GM12874 (cell line): Measurements from ENCODE around the gene BRICD5.

Experiments used
- TF ChIP-seq, protein P1 (sequence below): IDR thresholded peaks from 2 replicates; pipeline ENCODE4 v1.5.1; 2011; ENCODE audit warnings: low read depth, mild to moderate bottlenecking, control low read depth, low read length, moderate library complexity; ENCODE audit not compliant: insufficient read depth

The BRICD5 gene

DNA sequence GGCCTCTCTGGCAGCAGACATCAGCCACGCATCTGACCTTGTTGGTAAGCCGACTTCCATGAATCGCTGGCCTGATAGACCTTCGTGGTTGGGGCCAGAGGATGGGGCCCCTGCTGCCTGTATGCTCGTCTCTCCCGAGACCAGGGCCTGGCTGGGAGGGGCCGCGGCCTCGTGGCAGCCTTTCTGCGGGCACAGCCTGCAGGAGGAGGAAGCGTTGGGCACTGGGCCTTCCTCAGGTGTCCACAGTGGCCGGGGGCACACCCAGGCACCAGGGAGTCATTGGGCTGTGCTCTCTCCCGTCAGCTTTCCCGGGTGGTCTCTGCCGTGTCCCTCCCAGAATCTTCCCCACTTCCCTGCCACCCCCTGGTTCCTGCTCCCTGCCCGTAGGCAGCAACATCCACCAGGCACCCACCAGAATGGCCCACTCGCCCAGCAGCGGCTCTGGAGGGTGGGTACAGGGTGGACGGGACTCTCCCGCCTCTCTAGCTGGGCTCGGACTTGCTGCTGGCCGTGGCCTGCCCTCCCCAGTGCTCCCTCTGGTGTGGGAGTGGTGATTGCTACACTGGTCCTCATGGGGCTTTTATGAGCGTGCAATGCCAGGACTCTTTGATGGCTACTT is 19.1 kb upstream of the BRICD5 start:
- TF ChIP-seq, protein P1, sequence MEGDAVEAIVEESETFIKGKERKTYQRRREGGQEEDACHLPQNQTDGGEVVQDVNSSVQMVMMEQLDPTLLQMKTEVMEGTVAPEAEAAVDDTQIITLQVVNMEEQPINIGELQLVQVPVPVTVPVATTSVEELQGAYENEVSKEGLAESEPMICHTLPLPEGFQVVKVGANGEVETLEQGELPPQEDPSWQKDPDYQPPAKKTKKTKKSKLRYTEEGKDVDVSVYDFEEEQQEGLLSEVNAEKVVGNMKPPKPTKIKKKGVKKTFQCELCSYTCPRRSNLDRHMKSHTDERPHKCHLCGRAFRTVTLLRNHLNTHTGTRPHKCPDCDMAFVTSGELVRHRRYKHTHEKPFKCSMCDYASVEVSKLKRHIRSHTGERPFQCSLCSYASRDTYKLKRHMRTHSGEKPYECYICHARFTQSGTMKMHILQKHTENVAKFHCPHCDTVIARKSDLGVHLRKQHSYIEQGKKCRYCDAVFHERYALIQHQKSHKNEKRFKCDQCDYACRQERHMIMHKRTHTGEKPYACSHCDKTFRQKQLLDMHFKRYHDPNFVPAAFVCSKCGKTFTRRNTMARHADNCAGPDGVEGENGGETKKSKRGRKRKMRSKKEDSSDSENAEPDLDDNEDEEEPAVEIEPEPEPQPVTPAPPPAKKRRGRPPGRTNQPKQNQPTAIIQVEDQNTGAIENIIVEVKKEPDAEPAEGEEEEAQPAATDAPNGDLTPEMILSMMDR = no peak

DNA sequence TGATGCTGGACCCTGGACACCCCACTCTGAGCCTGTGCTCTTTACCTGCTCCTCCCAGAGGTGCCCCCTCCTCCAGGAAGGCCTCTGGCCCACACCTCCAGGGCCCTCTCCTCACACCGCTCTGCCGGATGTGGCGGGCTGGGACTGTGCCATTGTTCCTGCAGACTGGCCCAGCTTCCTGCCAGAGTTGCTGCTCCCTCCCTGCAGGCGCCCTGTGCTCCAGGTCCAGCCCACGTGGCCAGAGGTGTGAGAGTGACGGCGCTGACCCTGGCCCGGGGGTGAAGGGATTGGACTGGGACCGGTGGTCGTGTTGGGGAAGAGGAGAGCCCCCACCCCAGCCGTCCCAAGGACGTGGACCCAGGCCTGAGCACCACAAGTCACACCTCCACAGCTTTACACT is 18.4 kb upstream of the BRICD5 start:
- TF ChIP-seq, protein P1 = no peak

DNA sequence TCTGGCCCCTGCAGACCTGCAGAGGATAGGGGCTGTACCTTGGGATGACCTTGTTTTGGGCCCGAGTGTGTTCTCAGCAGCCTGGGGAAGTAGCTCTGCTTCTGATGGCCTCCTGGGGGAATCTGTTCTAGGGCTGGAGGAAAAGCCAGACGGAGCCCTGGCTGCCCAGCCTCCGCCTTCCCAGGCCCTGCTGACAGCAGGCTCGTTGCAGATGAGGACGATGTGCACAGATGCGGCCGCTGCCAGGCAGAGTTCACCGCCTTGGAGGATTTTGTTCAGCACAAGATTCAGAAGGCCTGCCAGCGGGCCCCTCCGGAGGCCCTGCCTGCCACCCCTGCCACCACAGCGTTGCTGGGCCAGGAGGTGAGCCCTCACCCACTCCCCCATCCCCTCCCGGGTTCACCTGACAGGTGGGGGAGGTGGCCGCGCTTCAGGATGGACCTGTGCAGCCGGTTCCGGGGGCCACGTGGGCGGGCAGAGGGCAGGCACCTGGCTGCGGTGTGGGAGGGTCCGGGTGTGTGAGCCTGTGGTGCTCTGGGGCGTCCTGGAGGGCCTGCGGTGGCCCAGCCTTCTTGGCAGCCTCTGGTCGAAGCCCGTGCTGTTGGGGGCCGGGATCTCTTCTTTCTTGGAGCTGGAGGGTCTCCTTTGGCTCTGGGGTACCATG is 17.6 kb upstream of the BRICD5 start:
- TF ChIP-seq, protein P1 = no peak

DNA sequence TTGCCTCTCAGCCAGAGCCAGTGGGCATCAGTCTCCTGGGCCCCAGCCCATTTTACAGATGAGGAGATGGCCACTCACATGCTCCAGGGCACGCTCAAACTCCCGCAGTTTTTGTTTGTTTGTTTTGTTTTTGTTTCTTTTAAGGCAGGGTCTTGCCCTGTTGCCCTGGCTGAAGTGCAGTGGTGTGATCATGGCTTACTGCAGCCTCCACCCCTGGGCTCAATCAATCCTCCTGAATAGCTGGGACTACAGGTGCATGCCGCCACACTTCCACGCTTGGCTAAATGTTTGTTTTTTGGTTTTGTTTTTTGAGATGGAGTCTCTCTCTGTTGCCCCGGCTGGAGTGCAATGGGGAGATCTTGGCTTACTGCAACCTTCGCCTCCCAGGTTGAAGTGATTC is 16.3 kb upstream of the BRICD5 start:
- TF ChIP-seq, protein P1 = no peak

DNA sequence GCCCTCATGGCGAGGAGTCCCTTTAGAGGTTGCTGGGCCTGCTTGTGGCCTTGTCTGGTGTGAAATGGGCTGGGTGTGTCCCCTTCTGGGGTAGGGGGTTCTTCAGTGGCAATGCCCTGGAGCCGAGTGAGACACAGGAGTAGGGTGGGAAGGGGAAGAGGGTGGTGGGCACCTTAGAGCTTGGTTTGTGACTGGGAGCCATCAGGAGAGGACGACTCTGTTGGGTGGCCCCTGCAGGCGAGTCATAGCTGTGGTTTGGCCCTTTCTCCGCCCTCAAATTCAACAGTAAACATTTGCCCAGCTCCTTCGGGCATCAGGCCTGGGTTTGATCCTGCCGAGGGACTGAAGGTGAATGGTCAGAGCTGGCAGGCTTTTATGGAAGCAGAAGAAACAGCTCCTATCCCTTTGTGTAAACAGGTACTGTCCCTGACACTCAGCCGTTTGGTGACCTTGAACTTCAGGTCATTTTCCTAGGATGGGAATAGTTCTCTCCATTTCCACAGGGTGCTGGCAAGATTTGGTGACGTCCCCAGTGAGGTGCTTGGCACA is 15.7 kb upstream of the BRICD5 start:
- TF ChIP-seq, protein P1 = no peak

DNA sequence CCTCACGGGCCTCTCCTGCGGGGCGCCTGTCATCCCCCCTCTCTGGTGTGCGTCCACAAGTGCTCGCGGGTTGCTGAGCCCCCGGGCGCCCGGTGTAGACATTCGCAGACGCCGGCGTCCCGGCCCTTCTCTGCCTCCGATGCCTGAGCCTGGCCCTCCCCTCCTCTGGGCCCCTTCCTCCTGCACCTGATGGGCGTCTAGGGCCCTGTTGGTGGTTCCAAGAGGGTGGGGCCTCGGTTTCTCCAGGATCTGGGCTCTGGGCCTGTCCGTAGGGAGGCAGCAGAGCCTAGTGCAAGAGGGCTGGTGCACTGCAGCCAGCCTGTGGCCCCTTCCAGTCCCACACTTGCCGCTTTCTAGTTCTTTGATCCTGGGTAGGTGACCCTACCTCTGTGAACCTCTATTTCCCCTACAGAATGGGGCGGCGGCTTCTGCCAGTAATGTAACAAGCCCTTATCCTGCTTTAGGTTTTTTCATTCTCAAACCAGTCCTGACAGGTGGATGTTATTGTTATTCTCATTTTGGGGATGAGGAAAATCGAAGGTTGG is 13.4 kb upstream of the BRICD5 start:
- TF ChIP-seq, protein P1 = no peak

DNA sequence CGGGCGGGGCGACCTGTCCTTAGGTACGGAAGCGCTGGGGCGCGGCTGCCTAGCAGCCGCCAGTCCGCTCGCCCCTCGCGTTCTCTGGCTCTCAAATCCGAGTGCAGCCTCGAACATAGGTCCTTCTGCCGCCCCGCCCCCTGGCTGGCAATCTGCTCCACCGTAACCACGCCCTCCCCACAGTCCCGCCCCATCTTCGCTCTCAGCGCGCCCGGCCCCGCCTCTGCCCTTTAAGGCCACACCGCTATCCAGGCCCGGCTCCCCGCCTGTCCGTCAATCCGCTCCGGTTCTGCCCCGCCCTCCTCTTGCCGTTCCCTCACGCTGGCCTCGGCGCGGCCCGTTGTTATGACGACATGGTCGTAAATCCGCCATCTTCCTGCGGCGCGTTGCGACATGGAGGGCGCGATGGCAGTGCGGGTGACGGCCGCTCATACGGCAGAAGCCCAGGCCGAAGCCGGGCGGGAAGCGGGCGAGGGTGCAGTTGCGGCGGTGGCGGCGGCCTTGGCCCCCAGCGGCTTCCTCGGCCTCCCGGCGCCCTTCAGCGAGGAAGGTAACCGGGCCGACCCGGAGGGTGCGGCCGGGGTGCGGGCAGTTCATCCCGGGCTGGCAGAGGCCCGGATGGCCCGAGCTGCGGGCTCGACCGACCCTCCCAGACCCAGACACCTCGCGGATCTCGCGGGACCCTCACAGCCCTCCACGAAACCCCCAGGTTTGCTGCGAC is 12.7 kb upstream of the BRICD5 start, which contains the start of gene E4F1:
E4F1 (plus strand) TSS at position 371 of the 721 bp plus-strand sequence; CDS start at position 394, 23 bp downstream.
- TF ChIP-seq, protein P1 = no peak
